NT2/D1 (cell line): ENCODE measurements around the gene PPFIA2.

Source experiments
- SUZ12 ChIP-seq: IDR thresholded peaks from 2 replicates; pipeline ENCODE4 v1.6.1; 2011; ENCODE audit not compliant: insufficient read length, insufficient read depth; ENCODE audit errors: extremely low read depth
- YY1 ChIP-seq: IDR thresholded peaks from 2 replicates; pipeline ENCODE4 v1.6.1; 2011; ENCODE audit not compliant: insufficient read length, insufficient read depth
- ZNF274 ChIP-seq: IDR thresholded peaks from 2 replicates; pipeline ENCODE4 v1.6.1; 2011; ENCODE audit warnings: mild to moderate bottlenecking, low read depth, low read length

DNA sequence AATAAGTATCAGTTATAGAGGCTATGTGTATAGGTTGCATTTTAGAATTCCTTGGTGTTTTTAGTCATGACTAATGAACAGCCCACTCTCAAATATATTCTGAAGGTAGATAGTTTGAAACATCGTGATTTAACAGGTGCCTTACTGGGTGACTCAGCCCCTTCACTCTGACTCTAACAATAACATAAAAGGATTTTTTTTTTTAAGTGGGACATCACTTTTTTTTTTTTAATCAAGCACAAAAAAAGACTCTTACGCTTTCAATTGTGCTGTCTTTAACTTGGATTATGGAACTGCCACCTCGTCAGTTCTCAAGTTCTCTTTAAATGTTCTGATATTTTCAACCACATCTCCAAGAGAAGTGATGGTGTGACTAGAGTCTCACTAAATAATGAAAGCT, 46.6 kb downstream of the PPFIA2 start:
- TF ChIP-seq ZNF274 (no peak), SUZ12 (no peak), YY1 (no peak)
